AG09309 (cell line): ENCODE results near the gene ATP11A.

Experiments used
- DNase-seq: peaks from one replicate; pipeline ENCODE4 v3.0.0-alpha.2; 2010; ENCODE audit warnings: low read depth
- H3K4me3 ChIP-seq: 2 replicates; pipeline ENCODE4 v1.5.1; 2011; ENCODE audit warnings: mild to moderate bottlenecking, low read depth, low read length, moderate library complexity; ENCODE audit not compliant: control insufficient read depth
- TF ChIP-seq, protein P1 (sequence below): IDR thresholded peaks from 2 replicates; pipeline ENCODE4 v1.5.1; 2011; ENCODE audit warnings: mild to moderate bottlenecking, low read depth, low read length, inconsistent platforms; ENCODE audit not compliant: insufficient read depth, control insufficient read depth; ENCODE audit errors: missing control alignments

Gene ATP11A

DNA sequence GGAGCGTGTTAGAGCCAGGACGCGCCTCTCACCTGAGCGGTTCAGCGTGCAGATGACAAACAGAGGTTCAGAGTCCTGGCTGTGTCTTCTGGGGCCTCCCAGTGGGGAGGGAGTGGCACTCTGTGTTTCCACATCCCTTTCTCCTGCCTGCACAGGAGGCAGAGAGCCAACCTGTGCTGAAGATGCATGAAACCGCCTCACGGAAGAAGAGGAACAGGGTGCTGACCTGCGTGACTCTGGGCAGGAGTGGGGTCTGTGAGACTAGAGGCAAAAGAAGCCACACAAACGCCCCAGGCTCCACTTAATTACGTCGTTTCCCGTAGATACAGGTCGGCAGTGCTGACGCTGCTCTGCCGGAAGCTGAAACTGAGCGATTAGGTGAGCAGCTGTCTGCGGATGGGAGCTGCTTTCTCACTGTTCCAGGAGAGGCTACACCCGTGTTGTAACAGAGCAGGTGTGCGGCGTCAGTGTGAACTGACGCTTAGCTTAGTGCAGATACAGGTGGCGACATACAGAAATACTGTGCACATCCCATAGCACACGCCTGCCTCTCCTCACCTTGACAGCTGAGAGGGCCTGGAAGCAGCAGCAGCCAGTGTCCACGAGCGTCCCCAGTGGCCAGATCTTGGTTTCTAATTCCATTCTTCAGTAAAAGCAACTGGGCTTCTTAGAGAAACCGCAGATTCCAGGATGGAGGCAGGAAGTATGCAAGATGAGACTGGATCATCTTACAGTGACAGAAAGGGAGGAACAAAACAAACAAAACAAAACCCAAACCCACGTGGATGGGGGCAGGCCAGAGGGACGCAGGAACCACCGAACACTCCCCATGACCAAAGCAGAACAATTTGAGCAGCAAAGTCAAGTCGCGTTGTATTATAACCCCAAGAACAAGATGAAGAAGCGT, 241.4 kb downstream of the ATP11A start:
- no peak overlapping the region for H3K4me3 ChIP-seq
- DNase-seq: peak; percentile 7
- TF ChIP-seq, protein P1, sequence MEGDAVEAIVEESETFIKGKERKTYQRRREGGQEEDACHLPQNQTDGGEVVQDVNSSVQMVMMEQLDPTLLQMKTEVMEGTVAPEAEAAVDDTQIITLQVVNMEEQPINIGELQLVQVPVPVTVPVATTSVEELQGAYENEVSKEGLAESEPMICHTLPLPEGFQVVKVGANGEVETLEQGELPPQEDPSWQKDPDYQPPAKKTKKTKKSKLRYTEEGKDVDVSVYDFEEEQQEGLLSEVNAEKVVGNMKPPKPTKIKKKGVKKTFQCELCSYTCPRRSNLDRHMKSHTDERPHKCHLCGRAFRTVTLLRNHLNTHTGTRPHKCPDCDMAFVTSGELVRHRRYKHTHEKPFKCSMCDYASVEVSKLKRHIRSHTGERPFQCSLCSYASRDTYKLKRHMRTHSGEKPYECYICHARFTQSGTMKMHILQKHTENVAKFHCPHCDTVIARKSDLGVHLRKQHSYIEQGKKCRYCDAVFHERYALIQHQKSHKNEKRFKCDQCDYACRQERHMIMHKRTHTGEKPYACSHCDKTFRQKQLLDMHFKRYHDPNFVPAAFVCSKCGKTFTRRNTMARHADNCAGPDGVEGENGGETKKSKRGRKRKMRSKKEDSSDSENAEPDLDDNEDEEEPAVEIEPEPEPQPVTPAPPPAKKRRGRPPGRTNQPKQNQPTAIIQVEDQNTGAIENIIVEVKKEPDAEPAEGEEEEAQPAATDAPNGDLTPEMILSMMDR: peak; percentile 74

DNA sequence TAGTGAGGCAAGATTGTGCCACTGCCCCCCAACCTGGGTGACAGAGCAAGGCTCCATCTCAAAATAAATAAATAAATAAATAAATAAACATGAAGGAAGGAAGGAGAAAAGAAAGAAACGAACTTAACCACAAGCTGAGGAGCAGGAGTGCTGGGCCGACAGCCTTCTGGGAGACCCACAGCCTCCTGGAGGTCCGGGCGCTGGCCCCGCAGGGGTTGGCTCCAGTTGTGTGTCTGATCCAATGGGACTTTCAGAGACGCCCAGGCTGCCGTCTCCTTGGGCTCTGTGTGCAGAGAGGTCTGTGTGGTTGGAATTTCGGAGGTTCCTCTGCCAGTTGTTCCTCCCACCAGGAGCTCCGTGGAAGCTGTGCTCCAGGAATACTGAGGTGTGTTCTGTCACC, 243.1 kb downstream of the ATP11A start:
- TF ChIP-seq, protein P1: no peak
- H3K4me3 ChIP-seq: no peak overlapping the region
- no peak for DNase-seq

DNA sequence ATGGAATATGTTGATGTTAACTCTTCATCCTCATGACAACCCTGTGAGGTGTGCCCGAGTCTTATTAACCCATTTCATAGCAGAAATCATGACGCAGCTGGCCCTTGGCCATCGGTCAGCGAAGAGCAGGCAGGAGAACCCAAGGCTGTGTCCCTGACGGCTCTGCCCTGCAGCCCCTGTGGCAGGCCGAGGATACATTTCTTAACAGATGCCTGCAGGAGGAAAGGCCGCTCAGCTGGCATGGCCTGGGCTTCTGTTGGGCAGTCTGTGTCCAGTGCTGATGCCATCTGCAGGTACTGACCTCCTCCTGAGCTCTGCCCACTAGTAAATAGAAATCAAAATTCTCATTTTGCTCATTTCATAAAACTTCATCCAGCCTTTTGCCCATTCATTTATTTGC, 243.8 kb downstream of the ATP11A start:
- TF ChIP-seq, protein P1: no peak

DNA sequence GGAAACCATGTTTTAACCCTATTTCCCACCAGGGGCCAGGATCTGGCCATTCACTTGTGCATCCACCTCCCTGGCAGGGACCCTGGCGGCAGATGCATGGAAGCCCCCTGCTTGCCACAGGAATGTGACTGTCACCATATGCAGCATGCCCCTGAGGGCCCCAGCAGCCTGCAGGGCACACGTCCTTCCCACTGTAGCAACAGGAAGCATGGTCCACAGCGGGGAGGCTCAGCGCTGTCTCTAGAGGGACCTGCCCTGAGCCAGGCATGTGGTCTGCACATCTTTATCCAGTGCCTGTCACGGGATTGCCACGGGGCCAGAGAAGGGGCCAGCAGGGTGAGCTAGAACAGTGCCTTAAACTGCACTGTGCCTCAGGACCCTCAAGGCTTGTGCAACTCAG, 244.2 kb downstream of the ATP11A start:
- no peak for DNase-seq
- TF ChIP-seq, protein P1: no peak
- no peak overlapping the region for H3K4me3 ChIP-seq

More for the DNA sequence above, 243.8 kb downstream of the ATP11A start:
- DNase-seq: no peak
- H3K4me3 ChIP-seq: no peak overlapping the region
